ENCODE results near the gene NUP50.

NUP50 gene

GRCh38 chr22:45225732-45226502, 62.2 kb downstream of the NUP50 start:
- Histone ChIP-seq H3K9ac (ENCODE audit: low read depth, low read length) (peak overlapping the region; percentile 11), H3K9me3 (replicated peaks; ENCODE audit: low read length) (no peaks in the 10 kb centered on the region), H3K4me3 (ENCODE audit: low read length) (no peak overlapping the region), H3K4me1 (ENCODE audit: control insufficient read depth, insufficient read depth, low read length) (peaks cover 18% of the 10 kb centered on the region), H3K36me3 (ENCODE audit: insufficient read depth, low read length) (no peaks in the 10 kb centered on the region), H3K4me2 (ENCODE audit: low read length) (peak overlapping the region; percentile 36), H3K27me3 (ENCODE audit: control insufficient read depth, insufficient read depth, low read length) (no peaks in the 10 kb centered on the region)

- H3K4me2 ChIP-seq (ENCODE audit: low read length), result peak overlapping the region; percentile 36
- H3K9me3 ChIP-seq (replicated peaks; ENCODE audit: low read length), result no peaks in the 10 kb centered on the region
- H3K9ac ChIP-seq (ENCODE audit: low read depth, low read length), result peak overlapping the region; percentile 11
- H3K4me1 ChIP-seq (ENCODE audit: control insufficient read depth, insufficient read depth, low read length), result peaks cover 18% of the 10 kb centered on the region
- no peaks in the 10 kb centered on the region for H3K27me3 ChIP-seq (ENCODE audit: control insufficient read depth, insufficient read depth, low read length)
- no peak overlapping the region for H3K4me3 ChIP-seq (ENCODE audit: low read length)
- no peaks in the 10 kb centered on the region for H3K36me3 ChIP-seq (ENCODE audit: insufficient read depth, low read length)
Measured at GRCh38 chr22:45226503-45227186, 62.9 kb downstream of the NUP50 start.

- Histone ChIP-seq H3K9ac (ENCODE audit: low read depth, low read length) (no peak overlapping the region), H3K27me3 (ENCODE audit: control insufficient read depth, insufficient read depth, low read length) (no peaks in the 10 kb centered on the region), H3K4me3 (ENCODE audit: low read length) (no peak overlapping the region), H3K4me1 (ENCODE audit: control insufficient read depth, insufficient read depth, low read length) (peaks cover 18% of the 10 kb centered on the region), H3K36me3 (ENCODE audit: insufficient read depth, low read length) (no peaks in the 10 kb centered on the region), H3K4me2 (ENCODE audit: low read length) (no peak overlapping the region), H3K9me3 (replicated peaks; ENCODE audit: low read length) (no peaks in the 10 kb centered on the region)
Measured at GRCh38 chr22:45227645-45228400, 64.1 kb downstream of the NUP50 start.

GRCh38 chr22:45228401-45228754, 64.7 kb downstream of the NUP50 start:
- H3K9me3 ChIP-seq (replicated peaks; ENCODE audit: low read length), result no peaks in the 10 kb centered on the region
- no peaks in the 10 kb centered on the region for H3K36me3 ChIP-seq (ENCODE audit: insufficient read depth, low read length)
- no peak overlapping the region for H3K4me3 ChIP-seq (ENCODE audit: low read length)
- no peak overlapping the region for H3K9ac ChIP-seq (ENCODE audit: low read depth, low read length)
- no peaks in the 10 kb centered on the region for H3K27me3 ChIP-seq (ENCODE audit: control insufficient read depth, insufficient read depth, low read length)
- H3K4me2 ChIP-seq (ENCODE audit: low read length), result no peak overlapping the region
- peaks cover 18% of the 10 kb centered on the region for H3K4me1 ChIP-seq (ENCODE audit: control insufficient read depth, insufficient read depth, low read length)

GRCh38 chr22:45229181-45229580, 65.5 kb downstream of the NUP50 start:
- H3K9me3 ChIP-seq (replicated peaks; ENCODE audit: low read length), result no peaks in the 10 kb centered on the region
- no peaks in the 10 kb centered on the region for H3K36me3 ChIP-seq (ENCODE audit: insufficient read depth, low read length)
- H3K4me1 ChIP-seq (ENCODE audit: control insufficient read depth, insufficient read depth, low read length), result peaks cover 18% of the 10 kb centered on the region

GRCh38 chr22:45230026-45230721, 66.4 kb downstream of the NUP50 start:
- no peaks in the 10 kb centered on the region for H3K36me3 ChIP-seq (ENCODE audit: insufficient read depth, low read length)
- H3K27me3 ChIP-seq (ENCODE audit: control insufficient read depth, insufficient read depth, low read length), result no peaks in the 10 kb centered on the region
- no peaks in the 10 kb centered on the region for H3K9me3 ChIP-seq (replicated peaks; ENCODE audit: low read length)
- H3K4me3 ChIP-seq (ENCODE audit: low read length), result no peak overlapping the region
- H3K4me1 ChIP-seq (ENCODE audit: control insufficient read depth, insufficient read depth, low read length), result peaks cover 18% of the 10 kb centered on the region
- H3K4me2 ChIP-seq (ENCODE audit: low read length), result no peak overlapping the region
- H3K9ac ChIP-seq (ENCODE audit: low read depth, low read length), result no peak overlapping the region

More at GRCh38 chr22:45229181-45229580, 65.5 kb downstream of the NUP50 start:
- no peaks in the 10 kb centered on the region for H3K27me3 ChIP-seq (ENCODE audit: control insufficient read depth, insufficient read depth, low read length)
- no peak overlapping the region for H3K9ac ChIP-seq (ENCODE audit: low read depth, low read length)
- no peak overlapping the region for H3K4me3 ChIP-seq (ENCODE audit: low read length)
- no peak overlapping the region for H3K4me2 ChIP-seq (ENCODE audit: low read length)

GRCh38 chr22:45231293-45231692, 67.6 kb downstream of the NUP50 start:
- peaks cover 9% of the 10 kb centered on the region for H3K4me1 ChIP-seq (ENCODE audit: control insufficient read depth, insufficient read depth, low read length)
- no peaks in the 10 kb centered on the region for H3K9me3 ChIP-seq (replicated peaks; ENCODE audit: low read length)
- H3K27me3 ChIP-seq (ENCODE audit: control insufficient read depth, insufficient read depth, low read length), result no peaks in the 10 kb centered on the region
- H3K36me3 ChIP-seq (ENCODE audit: insufficient read depth, low read length), result no peaks in the 10 kb centered on the region
- H3K9ac ChIP-seq (ENCODE audit: low read depth, low read length), result no peak overlapping the region
- H3K4me2 ChIP-seq (ENCODE audit: low read length), result no peak overlapping the region
- no peak overlapping the region for H3K4me3 ChIP-seq (ENCODE audit: low read length)

GRCh38 chr22:45233386-45233785, 69.7 kb downstream of the NUP50 start:
- no peaks in the 10 kb centered on the region for H3K36me3 ChIP-seq (ENCODE audit: insufficient read depth, low read length)
- no peak overlapping the region for H3K4me3 ChIP-seq (ENCODE audit: low read length)
- no peak overlapping the region for H3K9ac ChIP-seq (ENCODE audit: low read depth, low read length)
- no peak overlapping the region for H3K4me2 ChIP-seq (ENCODE audit: low read length)
- no peaks in the 10 kb centered on the region for H3K4me1 ChIP-seq (ENCODE audit: control insufficient read depth, insufficient read depth, low read length)
- no peaks in the 10 kb centered on the region for H3K27me3 ChIP-seq (ENCODE audit: control insufficient read depth, insufficient read depth, low read length)
- no peaks in the 10 kb centered on the region for H3K9me3 ChIP-seq (replicated peaks; ENCODE audit: low read length)

- no peaks in the 10 kb centered on the region for H3K9me3 ChIP-seq (replicated peaks; ENCODE audit: low read length)
- H3K4me2 ChIP-seq (ENCODE audit: low read length), result no peak overlapping the region
- no peak overlapping the region for H3K4me3 ChIP-seq (ENCODE audit: low read length)
- H3K27me3 ChIP-seq (ENCODE audit: control insufficient read depth, insufficient read depth, low read length), result no peaks in the 10 kb centered on the region
- H3K36me3 ChIP-seq (ENCODE audit: insufficient read depth, low read length), result no peaks in the 10 kb centered on the region
- H3K4me1 ChIP-seq (ENCODE audit: control insufficient read depth, insufficient read depth, low read length), result no peaks in the 10 kb centered on the region
- H3K9ac ChIP-seq (ENCODE audit: low read depth, low read length), result no peak overlapping the region
Measured at GRCh38 chr22:45233827-45234226, 70.1 kb downstream of the NUP50 start.

GRCh38 chr22:45235101-45235777, 71.5 kb downstream of the NUP50 start:
- Histone ChIP-seq H3K36me3 (ENCODE audit: insufficient read depth, low read length) (no peaks in the 10 kb centered on the region), H3K27me3 (ENCODE audit: control insufficient read depth, insufficient read depth, low read length) (no peaks in the 10 kb centered on the region), H3K4me3 (ENCODE audit: low read length) (no peak overlapping the region), H3K4me1 (ENCODE audit: control insufficient read depth, insufficient read depth, low read length) (peaks cover 10% of the 10 kb centered on the region), H3K9ac (ENCODE audit: low read depth, low read length) (no peak overlapping the region), H3K4me2 (ENCODE audit: low read length) (no peak overlapping the region), H3K9me3 (replicated peaks; ENCODE audit: low read length) (no peaks in the 10 kb centered on the region)
